Suprapubic skin (tissue), 4 donors: Measurements from ENCODE around the gene GPR108. TPM values are rescaled to one million over a fixed set of nuclear protein-coding genes. Genes with fewer than 3 reads are reported as not detected.

Experiments used
- DNase-seq, 2 donors: peaks; one replicate each; pipeline ENCODE4 v3.0.0-alpha.2; 2019; ENCODE audit warnings: low spot score in 2 of 2
- H3K27ac ChIP-seq: fragments of 200-600 bp; sonication (generic); one replicate; pipeline ENCODE4 v1.5.1; 2019
- H3K27me3 ChIP-seq: fragments of 200-600 bp; sonication (generic); one replicate; pipeline ENCODE4 v1.5.1; 2019
- H3K36me3 ChIP-seq: fragments of 200-600 bp; sonication (generic); one replicate; pipeline ENCODE4 v1.5.1; 2019
- H3K4me1 ChIP-seq: fragments of 200-600 bp; sonication (generic); one replicate; pipeline ENCODE4 v1.5.1; 2019
- H3K4me3 ChIP-seq: fragments of 200-600 bp; sonication (generic); one replicate; pipeline ENCODE4 v1.5.1; 2019; ENCODE audit warnings: mild to moderate bottlenecking
- H3K9me3 ChIP-seq: fragments of 200-600 bp; sonication (generic); one replicate; pipeline ENCODE4 v1.5.1; 2019
- CTCF ChIP-seq, 2 donors: fragments of 200-600 bp in 1 of 2; fragments of 450-650 bp in 1 of 2; sonication (generic) in 1 of 2; IDR thresholded peaks; one replicate each; pipeline ENCODE4 v1.5.1; 2016 to 2019; ENCODE audit warnings: antibody characterized with exemption in 2 of 2, mild to moderate bottlenecking in 1 of 2, moderate library complexity in 1 of 2
- EP300 ChIP-seq: sonication (generic); formaldehyde crosslinking; IDR thresholded peaks from one replicate; pipeline ENCODE4 v1.6.1; 2017; ENCODE audit warnings: antibody characterized with exemption
- POLR2A ChIP-seq, 2 donors: fragments of 450-650 bp; IDR thresholded peaks; one replicate each; pipeline ENCODE4 v1.6.1; 2017; ENCODE audit warnings: antibody characterized with exemption in 2 of 2, mild to moderate bottlenecking in 2 of 2, moderate library complexity in 2 of 2
- POLR2AphosphoS5 ChIP-seq, 3 donors: sonication (generic); formaldehyde crosslinking; IDR thresholded peaks; one replicate each; pipeline ENCODE4 v1.6.1; 2017; ENCODE audit warnings: antibody characterized with exemption in 3 of 3
- WGBS: methylation state at CpG from one replicate; pipeline ENCODE4 v1.1.5; 2018; 5-methylcytosine and 5-hydroxymethylcytosine counted together
- total RNA-seq, 4 donors: library from RNA; depleted of rRNA; stranded (reverse); fragments of >200 nt; gene quantifications; one replicate each; pipeline ENCODE4 v1.1.0, GENCODE V29; 2016

GPR108 gene
- total RNA-seq, 4 donors from 2014 or later: 52.9 to 72.7 (median 60.7) TPM

GRCh38 chr19:6686628-6686975 is 50.8 kb downstream of the GPR108 start:
- WGBS: 75% methylated on average over 4 of the region's 4 CpGs
- TF ChIP-seq CTCF (IDR thresholded peaks at IDR 0.05) (no peak), POLR2A (IDR thresholded peaks at IDR 0.05) (no peak), POLR2AphosphoS5 (IDR thresholded peaks at IDR 0.05) (no peak), EP300 (no peak)
- peaks cover 14% of the 10 kb centered on the region for H3K36me3 ChIP-seq
- H3K27ac ChIP-seq: no peak overlapping the region
- no peak overlapping the region for H3K4me3 ChIP-seq
- H3K27me3 ChIP-seq: no peaks in the 10 kb centered on the region
- H3K9me3 ChIP-seq: no peaks in the 10 kb centered on the region
- H3K4me1 ChIP-seq: no peaks in the 10 kb centered on the region
- no peak for DNase-seq

GRCh38 chr19:6685962-6686627 is 51.3 kb downstream of the GPR108 start:
- DNase-seq: no peak

GRCh38 chr19:6685482-6685881 is 51.9 kb downstream of the GPR108 start:
- peaks cover 14% of the 10 kb centered on the region for H3K36me3 ChIP-seq

More at GRCh38 chr19:6685962-6686627, 51.3 kb downstream of the GPR108 start:
- Histone ChIP-seq H3K27me3 (no peaks in the 10 kb centered on the region), H3K4me1 (no peaks in the 10 kb centered on the region), H3K4me3 (no peak overlapping the region), H3K36me3 (peaks cover 14% of the 10 kb centered on the region), H3K27ac (no peak overlapping the region), H3K9me3 (no peaks in the 10 kb centered on the region)
- WGBS: 87% methylated on average over 13 of the region's 15 CpGs
- TF ChIP-seq POLR2A (IDR thresholded peaks at IDR 0.05) (no peak), CTCF (IDR thresholded peaks at IDR 0.05) (no peak), POLR2AphosphoS5 (IDR thresholded peaks at IDR 0.05) (no peak), EP300 (no peak)

GRCh38 chr19:6683971-6684370 is 53.4 kb downstream of the GPR108 start:
- Histone ChIP-seq H3K27me3 (no peaks in the 10 kb centered on the region), H3K4me1 (no peaks in the 10 kb centered on the region), H3K36me3 (peaks cover 14% of the 10 kb centered on the region), H3K4me3 (no peak overlapping the region), H3K27ac (no peak overlapping the region), H3K9me3 (no peaks in the 10 kb centered on the region)
- WGBS: 93% methylated on average over 4 of the region's 4 CpGs
- TF ChIP-seq EP300 (no peak), POLR2A (IDR thresholded peaks at IDR 0.05) (no peak), POLR2AphosphoS5 (IDR thresholded peaks at IDR 0.05) (no peak), CTCF (IDR thresholded peaks at IDR 0.05) (no peak)
- no peak for DNase-seq

More at GRCh38 chr19:6685482-6685881, 51.9 kb downstream of the GPR108 start:
- H3K9me3 ChIP-seq: no peaks in the 10 kb centered on the region
- H3K27me3 ChIP-seq: no peaks in the 10 kb centered on the region
- no peak for DNase-seq
- H3K4me3 ChIP-seq: no peak overlapping the region
- no peak for TF ChIP-seq EP300
- TF ChIP-seq POLR2A (IDR thresholded peaks at IDR 0.05): no peak
- no peak for TF ChIP-seq CTCF (IDR thresholded peaks at IDR 0.05)
- no peak for TF ChIP-seq POLR2AphosphoS5 (IDR thresholded peaks at IDR 0.05)
- H3K4me1 ChIP-seq: no peaks in the 10 kb centered on the region
- 85% methylated on average over 4 of the region's 4 CpGs for WGBS
- H3K27ac ChIP-seq: no peak overlapping the region

GRCh38 chr19:6682607-6683128 is 54.7 kb downstream of the GPR108 start:
- H3K27me3 ChIP-seq: no peaks in the 10 kb centered on the region
- H3K4me3 ChIP-seq: no peak overlapping the region
- H3K36me3 ChIP-seq: peaks cover 14% of the 10 kb centered on the region
- 71% methylated on average over 3 of the region's 3 CpGs for WGBS
- no peak for TF ChIP-seq EP300
- TF ChIP-seq CTCF (IDR thresholded peaks at IDR 0.05): no peak
- TF ChIP-seq POLR2A (IDR thresholded peaks at IDR 0.05): no peak
- no peak for TF ChIP-seq POLR2AphosphoS5 (IDR thresholded peaks at IDR 0.05)
- H3K9me3 ChIP-seq: no peaks in the 10 kb centered on the region
- H3K27ac ChIP-seq: no peak overlapping the region
- H3K4me1 ChIP-seq: no peaks in the 10 kb centered on the region
- no peak for DNase-seq
